IMR-90 (cell line): ENCODE measurements around the gene SNAPC2. TPM values are rescaled to one million over a fixed set of nuclear protein-coding genes. Genes with fewer than 3 reads are reported as not detected.
A peak's percentile ranks its signal among the peaks of the same experiment; 100 is the strongest.

Source experiments
- ATAC-seq: fragments of 200-7000 bp; cut with Tn5 transposase; 2 replicates; pipeline ENCODE4 v1.9.1; 2020; ENCODE audit warnings: low read depth, mild to moderate bottlenecking, moderate library complexity
- BruUV-seq: library from RNA; stranded (reverse); fragments of 400-500 nt; replicated peaks from 2 replicates; lab custom pipeline; 2021; lab: Mats Ljungman, UMichigan
- CTCF ChIA-PET: fragments of 300-600 bp; formaldehyde crosslinking; extraction: SDS; loops from one replicate; lab custom pipeline; 2021; ENCODE audit warnings: antibody characterized with exemption; lab: Yijun Ruan, JAX
- POLR2A ChIA-PET: fragments of 300-600 bp; sonication (Branson Sonifier 250); formaldehyde crosslinking; loops from one replicate; lab custom pipeline; 2022; ENCODE audit warnings: antibody characterized with exemption; ENCODE audit not compliant: unreplicated experiment; lab: Charles Lee
- DNase-seq: peaks from one replicate; pipeline ENCODE4 v3.0.0; 2013
- H2AFZ ChIP-seq: replicated peaks from 2 replicates; pipeline ENCODE3; 2013; ENCODE audit warnings: low read length, mild to moderate bottlenecking; ENCODE audit not compliant: poor library complexity
- H2AK5ac ChIP-seq: 2 replicates; pipeline ENCODE4 v1.6.1; 2013; ENCODE audit warnings: low read depth, low read length, inconsistent platforms
- H2AK9ac ChIP-seq: replicated peaks from 2 replicates; pipeline ENCODE3; 2013; ENCODE audit warnings: mild to moderate bottlenecking, low read depth, low read length, moderate library complexity; ENCODE audit not compliant: poor library complexity
- H2BK120ac ChIP-seq: 2 replicates; pipeline ENCODE4 v1.6.1; 2013; ENCODE audit warnings: low read depth, low read length, inconsistent platforms
- H2BK15ac ChIP-seq: 3 replicates; pipeline ENCODE4 v1.6.1; 2013; ENCODE audit warnings: low read depth, low read length, inconsistent platforms
- H2BK20ac ChIP-seq: 2 replicates; pipeline ENCODE4 v1.6.1; 2013; ENCODE audit warnings: low read depth, mild to moderate bottlenecking, inconsistent platforms, low read length, moderate library complexity
- H2BK5ac ChIP-seq: 2 replicates; pipeline ENCODE4 v1.6.1; 2013; ENCODE audit warnings: mild to moderate bottlenecking, low read depth, low read length, inconsistent platforms; ENCODE audit not compliant: poor library complexity, severe bottlenecking
- H3K14ac ChIP-seq: replicated peaks from 2 replicates; pipeline ENCODE4 v1.6.1; 2013; ENCODE audit warnings: low read depth, low read length, inconsistent platforms
- H3K18ac ChIP-seq: 2 replicates; pipeline ENCODE4 v1.6.1; 2013; ENCODE audit warnings: low read depth, low read length, control low read depth
- H3K23ac ChIP-seq: 2 replicates; pipeline ENCODE4 v1.6.1; 2013; ENCODE audit warnings: low read depth, low read length, inconsistent platforms
- H3K27ac ChIP-seq: 2 replicates; pipeline ENCODE4 v1.5.1; 2013; ENCODE audit warnings: mild to moderate bottlenecking, control low read depth, low read length; ENCODE audit not compliant: insufficient read depth
- H3K27me3 ChIP-seq: 2 replicates; pipeline ENCODE4 v1.6.1; 2013; ENCODE audit warnings: low read length; ENCODE audit not compliant: control insufficient read depth, insufficient read depth
- H3K36me3 ChIP-seq: 2 replicates; pipeline ENCODE4 v1.6.1; 2013; ENCODE audit warnings: low read length, mixed read lengths; ENCODE audit not compliant: control insufficient read depth, insufficient read depth
- H3K4ac ChIP-seq: 2 replicates; pipeline ENCODE4 v1.6.1; 2013; ENCODE audit warnings: low read depth, low read length, inconsistent platforms
- H3K4me1 ChIP-seq: 2 replicates; pipeline ENCODE4 v1.6.1; 2013; ENCODE audit warnings: low read length, mixed read lengths; ENCODE audit not compliant: control insufficient read depth, insufficient read depth
- H3K4me2 ChIP-seq: 2 replicates; pipeline ENCODE4 v1.6.1; 2013; ENCODE audit warnings: low read depth, mild to moderate bottlenecking, control low read depth, low read length, moderate library complexity
- H3K4me3 ChIP-seq: 2 replicates; pipeline ENCODE4 v1.5.1; 2013; ENCODE audit warnings: low read depth, mild to moderate bottlenecking, control low read depth, low read length, moderate library complexity; ENCODE audit not compliant: insufficient read depth
- H3K56ac ChIP-seq: 2 replicates; pipeline ENCODE4 v1.6.1; 2013; ENCODE audit warnings: low read length, inconsistent platforms; ENCODE audit not compliant: insufficient read depth; ENCODE audit errors: extremely low read depth
- H3K79me1 ChIP-seq, 2 experiments: 2 replicates each; pipeline ENCODE4 v1.6.1; 2013; ENCODE audit warnings: low read length in 2 of 2, inconsistent platforms in 1 of 2, low read depth in 1 of 2
- H3K9ac ChIP-seq: 2 replicates; pipeline ENCODE4 v1.6.1; 2013; ENCODE audit warnings: low read depth, low read length, control low read depth
- H3K9me1 ChIP-seq: 2 replicates; pipeline ENCODE4 v1.6.1; 2013; ENCODE audit warnings: low read length, inconsistent platforms; ENCODE audit not compliant: insufficient read depth
- H3K9me3 ChIP-seq: 2 replicates; pipeline ENCODE4 v1.6.1; 2013; ENCODE audit warnings: low read length; ENCODE audit not compliant: control insufficient read depth, insufficient read depth
- H4K20me1 ChIP-seq: 2 replicates; pipeline ENCODE4 v1.6.1; 2013; ENCODE audit warnings: low read length, inconsistent platforms; ENCODE audit not compliant: insufficient read depth
- H4K5ac ChIP-seq: 2 replicates; pipeline ENCODE4 v1.6.1; 2013; ENCODE audit warnings: mild to moderate bottlenecking, low read depth, low read length, control low read depth
- H4K8ac ChIP-seq, 2 experiments: 2 replicates each; pipeline ENCODE4 v1.6.1; 2013; ENCODE audit warnings: low read depth in 2 of 2, low read length in 2 of 2, control low read depth in 1 of 2, inconsistent platforms in 1 of 2
- H4K91ac ChIP-seq: 2 replicates; pipeline ENCODE4 v1.6.1; 2013; ENCODE audit warnings: low read depth, low read length, inconsistent platforms; ENCODE audit not compliant: insufficient read depth
- BHLHE40 ChIP-seq: fragments of 150-350 bp; IDR thresholded peaks from 2 replicates; pipeline ENCODE4 v1.6.1; 2016; ENCODE audit warnings: mild to moderate bottlenecking, low read depth, low read length
- CEBPB ChIP-seq: IDR thresholded peaks from 2 replicates; pipeline ENCODE4 v1.6.1; 2012; ENCODE audit warnings: low read depth, low read length, improper control_type of control experiment
- CHD1 ChIP-seq: IDR thresholded peaks from 2 replicates; pipeline ENCODE4 v1.6.1; 2012; ENCODE audit warnings: low read depth, low read length, improper control_type of control experiment
- FOS ChIP-seq: fragments of 150-350 bp; IDR thresholded peaks from 2 replicates; pipeline ENCODE4 v1.6.1; 2016; ENCODE audit warnings: low read depth, low read length
- MAFK ChIP-seq: IDR thresholded peaks from 2 replicates; pipeline ENCODE4 v1.6.1; 2012; ENCODE audit warnings: low read depth, low read length, improper control_type of control experiment
- MAZ ChIP-seq: IDR thresholded peaks from 2 replicates; pipeline ENCODE4 v1.6.1; 2012; ENCODE audit warnings: low read depth, mild to moderate bottlenecking, low read length, improper control_type of control experiment, moderate library complexity, borderline replicate concordance
- MXI1 ChIP-seq: IDR thresholded peaks from 2 replicates; pipeline ENCODE4 v1.6.1; 2012; ENCODE audit warnings: low read depth, mild to moderate bottlenecking, low read length, moderate library complexity, borderline replicate concordance
- NFE2L2 ChIP-seq: fragments of 150-350 bp; IDR thresholded peaks from 2 replicates; pipeline ENCODE4 v1.6.1; 2016; ENCODE audit warnings: low read depth, mild to moderate bottlenecking, low read length
- POLR2A ChIP-seq: IDR thresholded peaks from 2 replicates; pipeline ENCODE4 v1.6.1; 2012; ENCODE audit warnings: mild to moderate bottlenecking, low read depth, low read length
- RAD21 ChIP-seq: IDR thresholded peaks from 2 replicates; pipeline ENCODE4 v1.6.1; 2012; ENCODE audit warnings: low read length, improper control_type of control experiment
- RCOR1 ChIP-seq: IDR thresholded peaks from 2 replicates; pipeline ENCODE4 v1.6.1; 2012; ENCODE audit warnings: mild to moderate bottlenecking, low read length, improper control_type of control experiment; ENCODE audit not compliant: insufficient replicate concordance
- RFX5 ChIP-seq: IDR thresholded peaks from 2 replicates; pipeline ENCODE4 v1.8.0; 2012; ENCODE audit warnings: low read depth, mild to moderate bottlenecking, low read length, moderate library complexity
- SMC3 ChIP-seq: fragments of 150-350 bp; IDR thresholded peaks from 2 replicates; pipeline ENCODE4 v1.6.1; 2016; ENCODE audit warnings: low read depth, mild to moderate bottlenecking, antibody characterized with exemption, low read length, moderate library complexity
- USF2 ChIP-seq: fragments of 150-350 bp; IDR thresholded peaks from 2 replicates; pipeline ENCODE4 v1.6.1; 2017; ENCODE audit warnings: mild to moderate bottlenecking, antibody characterized with exemption, low read length, low read depth
- WGBS, 2 experiments: methylation state at CpG; one replicate each; pipeline versions ENCODE4 v1.1.5 to v1.1.7; 2013; ENCODE audit warnings: missing lambda C conversion rate in 2 of 2; ENCODE audit not compliant: insufficient read length in 1 of 2; ENCODE audit errors: extremely low coverage in 2 of 2; 5-methylcytosine and 5-hydroxymethylcytosine counted together
- dilution Hi-C: fragments of 300-500 bp; cut with HindIII; formaldehyde crosslinking; loops from one replicate; pipeline ENCODE4 v1.14.3; 2018; ENCODE audit warnings: low sequenced_read_pairs; ENCODE audit not compliant: unreplicated experiment
- in situ Hi-C: fragments of 300-500 bp; cut with MboI; formaldehyde crosslinking; loops from 3 replicates; pipeline ENCODE4 v1.14.3; 2019; ENCODE audit warnings: low sequenced_read_pairs, inconsistent platforms, mixed read lengths
- intact Hi-C: fragments of 100-400 bp; cut with micrococcal nuclease; formaldehyde crosslinking; loops from 2 replicates; pipeline ENCODE4 v1.10.0; 2022
- polyA plus RNA-seq, 3 experiments: library from polyadenylated mRNA; depleted of rRNA; stranded (reverse); fragments of >200 nt; gene quantifications; 2 replicates each; pipeline ENCODE4 v1.2.3, GENCODE V29; 2012; ENCODE audit warnings: low replicate concordance in 1 of 3
- total RNA-seq: library from RNA; depleted of rRNA; stranded (reverse); fragments of >200 nt; gene quantifications from 2 replicates; pipeline ENCODE4 v1.2.3, GENCODE V29; 2012
- TF ChIP-seq, protein P1 (sequence below): conservative IDR thresholded peaks from 2 replicates; pipeline ENCODE4 v1.5.1; 2012; ENCODE audit warnings: mild to moderate bottlenecking, low read depth, low read length, improper control_type of control experiment
- TF ChIP-seq, protein P2 (sequence below): fragments of 150-350 bp; IDR thresholded peaks from 2 replicates; pipeline ENCODE4 v1.6.1; 2016; ENCODE audit warnings: low read depth, mild to moderate bottlenecking, low read length, moderate library complexity, borderline replicate concordance

Gene SNAPC2
- total and polyA plus RNA-seq, 2 of the 4 experiments (the other 2 are of a cell fraction) = 12.5 to 29.2 TPM

DNA sequence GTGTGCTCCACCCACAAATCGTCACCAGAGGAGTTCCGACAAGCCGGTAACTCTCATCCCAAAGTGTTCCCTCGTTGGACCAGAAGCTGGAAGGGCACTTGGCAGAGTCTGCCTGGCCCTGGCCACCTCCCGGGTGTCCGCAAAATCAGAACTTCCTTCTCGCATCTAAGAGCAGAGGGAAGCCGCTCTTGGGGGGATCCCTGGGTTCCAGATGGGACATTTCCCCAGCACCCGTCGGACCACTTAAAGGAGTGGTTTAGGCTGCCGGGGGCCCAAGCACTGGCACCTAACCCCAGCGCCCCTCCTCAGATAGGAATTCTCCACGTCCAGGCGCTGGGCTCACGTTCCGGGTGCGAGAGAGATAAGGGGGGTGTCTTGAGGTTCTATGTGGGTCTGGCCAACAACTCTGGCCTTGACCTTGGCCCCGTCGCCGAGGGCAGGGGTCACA is 17.3 kb upstream of the SNAPC2 start:
- DNase-seq = no peak
- CTCF ChIA-PET = interaction anchor here (1.0 to 1.6 kb wide), 3 partner anchors 10 to 34 kb away, joined by 5 to 7 read pairs (median 6); partner anchors contain the start of gene SNAPC2
- Histone ChIP-seq H3K4me2 (peak overlapping the region; percentile 72), H3K27me3 (no peaks in the 10 kb centered on the region), H3K36me3 (peaks cover 20% of the 10 kb centered on the region), H2BK15ac (no peak overlapping the region), H3K9me3 (no peaks in the 10 kb centered on the region), H3K9me1 (peaks cover 11% of the 10 kb centered on the region), H3K27ac (peak overlapping the region; percentile 91), H2AK9ac (peak overlapping the region; percentile 98), H4K20me1 (peaks cover 33% of the 10 kb centered on the region), H3K4me3 (peak overlapping the region; percentile 60), H2AK5ac (peak overlapping the region; percentile 99), H3K14ac (peak overlapping the region; percentile 99), H4K5ac (peak overlapping the region; percentile 75), H2BK5ac (peak overlapping the region; percentile 85), H3K9ac (peak overlapping the region; percentile 93), H4K8ac (peak overlapping the region; percentile 72 to 95), H3K4me1 (peaks cover 10% of the 10 kb centered on the region), H2BK20ac (no peak overlapping the region), H3K18ac (no peak overlapping the region), H4K91ac (peak overlapping the region; percentile 94), H3K4ac (peak overlapping the region; percentile 93), H2AFZ (peak overlapping the region; percentile 99), H3K79me1 (peaks cover 14 to 40% of the 10 kb centered on the region in 2 experiments; a peak in 3 of 4 replicates), H3K23ac (peak overlapping the region; percentile 91; the same call in 1 of the 2 replicates), H2BK120ac (0 out of 2 replicates have a peak overlapping the region, but pooled peaks have one; percentile 46), H3K56ac (0 out of 2 replicates have a peak overlapping the region, but pooled peaks have one; percentile 16)
- intact Hi-C loops (no loop called here), in situ Hi-C loops (no loop called here), dilution Hi-C loops (no loop called here)
- POLR2A ChIA-PET = interaction anchor here (1.6 kb wide), 1 partner anchor 17 kb away, joined by 5 read pairs; the partner anchor contains the start of gene SNAPC2
- no TSS peak for BruUV-seq
- TF ChIP-seq, protein P1, sequence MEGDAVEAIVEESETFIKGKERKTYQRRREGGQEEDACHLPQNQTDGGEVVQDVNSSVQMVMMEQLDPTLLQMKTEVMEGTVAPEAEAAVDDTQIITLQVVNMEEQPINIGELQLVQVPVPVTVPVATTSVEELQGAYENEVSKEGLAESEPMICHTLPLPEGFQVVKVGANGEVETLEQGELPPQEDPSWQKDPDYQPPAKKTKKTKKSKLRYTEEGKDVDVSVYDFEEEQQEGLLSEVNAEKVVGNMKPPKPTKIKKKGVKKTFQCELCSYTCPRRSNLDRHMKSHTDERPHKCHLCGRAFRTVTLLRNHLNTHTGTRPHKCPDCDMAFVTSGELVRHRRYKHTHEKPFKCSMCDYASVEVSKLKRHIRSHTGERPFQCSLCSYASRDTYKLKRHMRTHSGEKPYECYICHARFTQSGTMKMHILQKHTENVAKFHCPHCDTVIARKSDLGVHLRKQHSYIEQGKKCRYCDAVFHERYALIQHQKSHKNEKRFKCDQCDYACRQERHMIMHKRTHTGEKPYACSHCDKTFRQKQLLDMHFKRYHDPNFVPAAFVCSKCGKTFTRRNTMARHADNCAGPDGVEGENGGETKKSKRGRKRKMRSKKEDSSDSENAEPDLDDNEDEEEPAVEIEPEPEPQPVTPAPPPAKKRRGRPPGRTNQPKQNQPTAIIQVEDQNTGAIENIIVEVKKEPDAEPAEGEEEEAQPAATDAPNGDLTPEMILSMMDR = no peak
- TF ChIP-seq CEBPB = no peak
- TF ChIP-seq BHLHE40 = no peak; the same call in 1 of the 2 replicates
- no peak for TF ChIP-seq RCOR1
- no peak for TF ChIP-seq SMC3
- no peak for TF ChIP-seq FOS
- TF ChIP-seq RAD21 = no peak
- no peak for TF ChIP-seq USF2
- no peak for TF ChIP-seq NFE2L2
- no peak for TF ChIP-seq MAZ
- TF ChIP-seq POLR2A = no peak
- TF ChIP-seq, protein P2, sequence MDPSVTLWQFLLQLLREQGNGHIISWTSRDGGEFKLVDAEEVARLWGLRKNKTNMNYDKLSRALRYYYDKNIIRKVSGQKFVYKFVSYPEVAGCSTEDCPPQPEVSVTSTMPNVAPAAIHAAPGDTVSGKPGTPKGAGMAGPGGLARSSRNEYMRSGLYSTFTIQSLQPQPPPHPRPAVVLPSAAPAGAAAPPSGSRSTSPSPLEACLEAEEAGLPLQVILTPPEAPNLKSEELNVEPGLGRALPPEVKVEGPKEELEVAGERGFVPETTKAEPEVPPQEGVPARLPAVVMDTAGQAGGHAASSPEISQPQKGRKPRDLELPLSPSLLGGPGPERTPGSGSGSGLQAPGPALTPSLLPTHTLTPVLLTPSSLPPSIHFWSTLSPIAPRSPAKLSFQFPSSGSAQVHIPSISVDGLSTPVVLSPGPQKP = no peak
- no peak for TF ChIP-seq CHD1
- TF ChIP-seq MAFK = no peak
- no peak for TF ChIP-seq MXI1
- no peak for TF ChIP-seq RFX5
- ATAC-seq = no peak
- 28% methylated on average over 4 of the region's 20 CpGs; no CpG with 5 or more reads in 1 of the 2 experiments for WGBS, 2 experiments
